GM23338 (cell line): ENCODE results near the gene BMAL1. TPM values are rescaled to one million over a fixed set of nuclear protein-coding genes. Genes with fewer than 3 reads are reported as not detected.
A peak's percentile ranks its signal among the peaks of the same experiment; 100 is the strongest.

Experiments
- ATAC-seq: fragments of 200-7000 bp; cut with Tn5 transposase; 3 replicates; pipeline ENCODE4 v1.9.1; 2020
- DNase-seq: peaks from one replicate; pipeline ENCODE4 v3.0.0-alpha.2; 2015; ENCODE audit warnings: low spot score
- H2AFZ ChIP-seq: fragments of 200-600 bp; sonication (generic); 2 replicates; pipeline ENCODE4 v1.8.0; 2016; ENCODE audit warnings: antibody characterized with exemption, mild to moderate bottlenecking, moderate library complexity
- H3F3A ChIP-seq: fragments of 200-600 bp; sonication (generic); replicated peaks from 2 replicates; pipeline ENCODE4 v1.8.0; 2017; ENCODE audit warnings: antibody characterized with exemption, mixed run types, low read depth
- H3K27ac ChIP-seq: fragments of 200-600 bp; sonication (generic); 2 replicates; pipeline ENCODE4 v1.6.1; 2016; ENCODE audit warnings: low read depth
- H3K27me3 ChIP-seq: fragments of 200-600 bp; sonication (generic); 2 replicates; pipeline ENCODE4 v1.8.0; 2016; ENCODE audit warnings: mild to moderate bottlenecking, mixed run types, moderate library complexity; ENCODE audit not compliant: insufficient read depth
- H3K36me3 ChIP-seq: fragments of 200-600 bp; sonication (generic); 2 replicates; pipeline ENCODE4 v1.8.0; 2016; ENCODE audit warnings: mild to moderate bottlenecking; ENCODE audit not compliant: insufficient read depth
- H3K4me1 ChIP-seq: fragments of 200-600 bp; sonication (generic); 2 replicates; pipeline ENCODE4 v1.8.0; 2016; ENCODE audit warnings: mild to moderate bottlenecking, moderate library complexity; ENCODE audit not compliant: insufficient read depth
- H3K4me2 ChIP-seq: fragments of 200-600 bp; sonication (generic); 2 replicates; pipeline ENCODE4 v1.7.1; 2017; ENCODE audit warnings: mixed run types
- H3K4me3 ChIP-seq: fragments of 200-600 bp; sonication (generic); 2 replicates; pipeline ENCODE4 v1.6.1; 2016; ENCODE audit warnings: mixed run types
- H3K79me2 ChIP-seq: fragments of 200-600 bp; sonication (generic); replicated peaks from 2 replicates; pipeline ENCODE4 v1.8.0; 2017; ENCODE audit warnings: mild to moderate bottlenecking; ENCODE audit not compliant: insufficient read depth
- H3K9me2 ChIP-seq: fragments of 200-600 bp; sonication (generic); 2 replicates; pipeline ENCODE4 v1.8.0; 2017; ENCODE audit not compliant: insufficient read depth
- H4K20me1 ChIP-seq: fragments of 200-600 bp; sonication (generic); replicated peaks from 2 replicates; pipeline ENCODE4 v1.8.0; 2017; ENCODE audit warnings: mild to moderate bottlenecking; ENCODE audit not compliant: insufficient read depth
- H3K27ac Mint-ChIP-seq: 2 replicates; pipeline ENCODE4 v1.8.0; 2020; ENCODE audit warnings: inconsistent platforms, mild to moderate bottlenecking, moderate library complexity, mixed read lengths
- H3K27me3 Mint-ChIP-seq: 3 replicates; pipeline ENCODE4 v1.8.0; 2022; ENCODE audit warnings: low read depth, mild to moderate bottlenecking, moderate library complexity, mixed read lengths, inconsistent platforms; ENCODE audit not compliant: insufficient read depth, poor library complexity
- H3K36me3 Mint-ChIP-seq: 3 replicates; pipeline ENCODE4 v1.8.0; 2021; ENCODE audit warnings: low read depth, mild to moderate bottlenecking, inconsistent platforms, moderate library complexity, mixed read lengths
- H3K4me1 Mint-ChIP-seq: 3 replicates; pipeline ENCODE4 v1.8.0; 2020; ENCODE audit warnings: mild to moderate bottlenecking, inconsistent platforms, mixed read lengths
- H3K4me3 Mint-ChIP-seq: 3 replicates; pipeline ENCODE4 v1.8.0; 2021; ENCODE audit warnings: moderate library complexity, mild to moderate bottlenecking, inconsistent platforms, mixed read lengths
- H3K9me3 Mint-ChIP-seq: 3 replicates; pipeline ENCODE4 v1.8.0; 2020; ENCODE audit warnings: moderate library complexity, mild to moderate bottlenecking, inconsistent platforms, mixed read lengths
- CREB1 ChIP-seq: fragments of 250-450 bp; sonication (Bioruptor Pico); IDR thresholded peaks from 2 replicates; pipeline ENCODE4 v1.5.0; 2020; ENCODE audit warnings: low read depth, mild to moderate bottlenecking, moderate library complexity
- CTCF ChIP-seq, 2 experiments: fragments of 200-600 bp in 1 of 2; sonication (generic) in 1 of 2; conservative IDR thresholded peaks; 2 replicates each; pipeline versions ENCODE4 v1.5.1 to v1.6.1; 2016 to 2017; ENCODE audit warnings: antibody characterized with exemption in 2 of 2, low read depth in 2 of 2, mild to moderate bottlenecking in 2 of 2, moderate library complexity in 1 of 2
- EZH2 ChIP-seq: fragments of 200-600 bp; sonication (generic); IDR thresholded peaks from one replicate; pipeline ENCODE4 v1.8.0; 2017; ENCODE audit warnings: antibody characterized with exemption, mild to moderate bottlenecking, low read depth; ENCODE audit not compliant: unreplicated experiment
- JUNB ChIP-seq: IDR thresholded peaks from one replicate; pipeline ENCODE4 v1.6.1; 2016; ENCODE audit warnings: antibody characterized with exemption; ENCODE audit not compliant: unreplicated experiment
- NANOG ChIP-seq: IDR thresholded peaks from 2 replicates; pipeline ENCODE4 v1.6.1; 2016; ENCODE audit warnings: antibody characterized with exemption, borderline replicate concordance
- POLR2AphosphoS5 ChIP-seq: IDR thresholded peaks from 2 replicates; pipeline ENCODE4 v1.6.1; 2016; ENCODE audit warnings: antibody characterized with exemption, low read depth
- REST ChIP-seq: IDR thresholded peaks from one replicate; pipeline ENCODE4 v1.6.1; 2018; ENCODE audit warnings: antibody characterized with exemption; ENCODE audit not compliant: unreplicated experiment
- ZNF331 ChIP-seq: fragments of 250-450 bp; sonication (Bioruptor Pico); IDR thresholded peaks from 2 replicates; pipeline ENCODE4 v1.5.0; 2020; ENCODE audit warnings: low read depth, mild to moderate bottlenecking, moderate library complexity
- polyA plus RNA-seq: library from polyadenylated mRNA; unstranded; fragments of >200 nt; fragmentation: Nextera tagmentation; extraction: Ambion mirVana; gene quantifications from 2 replicates; pipeline ENCODE4 v1.2.1, GENCODE V29; 2016
- total RNA-seq: library from RNA; depleted of rRNA; stranded (reverse); fragments of >200 nt; shearing (Covaris generic); gene quantifications from 2 replicates; pipeline ENCODE4 v1.2.3, GENCODE V29; 2014

The BMAL1 gene
- total and polyA plus RNA-seq, 2 experiments from 2014 or later, result 5.1 to 7.2 TPM

GRCh38 chr11:13260963-13261588, 16.5 kb upstream of the BMAL1 start (continued):
- TF ChIP-seq CTCF (conservative IDR thresholded peaks at IDR 0.05; ENCODE audit: low read depth in 2 of 2) (no peak), ZNF331 (no peak), POLR2AphosphoS5 (no peak), CREB1 (CRISPR knock-in tag) (no peak)

- Histone ChIP-seq H3K27me3 (no peaks in the 10 kb centered on the region), H3K27ac (no peak overlapping the region), H3K9me2 (no peaks in the 10 kb centered on the region), H2AFZ (peak overlapping the region; percentile 85; the same call in 1 of the 2 replicates), H3F3A (no peaks in the 10 kb centered on the region), H4K20me1 (no peaks in the 10 kb centered on the region), H3K4me2 (no peak overlapping the region), H3K79me2 (no peaks in the 10 kb centered on the region), H3K4me1 (peaks cover 33% of the 10 kb centered on the region), H3K4me3 (no peak overlapping the region), H3K36me3 (no peaks in the 10 kb centered on the region)
- peak; percentile 17; the same call in 2 of the 3 replicates for ATAC-seq
- Mint-ChIP-seq H3K27me3 (peaks cover 7% of the 10 kb centered on the region), H3K9me3 (no peaks in the 10 kb centered on the region), H3K36me3 (no peaks in the 10 kb centered on the region), H3K4me1 (peaks cover 33% of the 10 kb centered on the region), H3K4me3 (no peak overlapping the region), H3K27ac (no peak overlapping the region)
- no peak for DNase-seq
- TF ChIP-seq REST (no peak), NANOG (no peak), CREB1 (CRISPR knock-in tag) (no peak)
These were observed 16.0 kb upstream of the BMAL1 start for GRCh38 chr11:13261591-13262061.

GRCh38 chr11:13262096-13262495, 15.5 kb upstream of the BMAL1 start:
- Histone ChIP-seq H4K20me1 (no peaks in the 10 kb centered on the region), H3K79me2 (no peaks in the 10 kb centered on the region), H3K9me2 (no peaks in the 10 kb centered on the region), H3K4me3 (no peak overlapping the region), H3K4me2 (no peak overlapping the region), H3K27ac (no peak overlapping the region), H3F3A (no peaks in the 10 kb centered on the region), H3K36me3 (no peaks in the 10 kb centered on the region), H3K27me3 (no peaks in the 10 kb centered on the region), H2AFZ (no peak overlapping the region; the same call in 1 of the 2 replicates), H3K4me1 (peaks cover 33% of the 10 kb centered on the region)
- no peak for ATAC-seq
- DNase-seq, result no peak
- H3K27me3 Mint-ChIP-seq, result peaks cover 7% of the 10 kb centered on the region
- H3K9me3 Mint-ChIP-seq, result no peaks in the 10 kb centered on the region
- H3K27ac Mint-ChIP-seq, result no peak overlapping the region
- no peak overlapping the region for H3K4me3 Mint-ChIP-seq
- no peaks in the 10 kb centered on the region for H3K36me3 Mint-ChIP-seq
- peaks cover 33% of the 10 kb centered on the region for H3K4me1 Mint-ChIP-seq
- TF ChIP-seq ZNF331 (no peak), CTCF (conservative IDR thresholded peaks at IDR 0.05; ENCODE audit: low read depth in 2 of 2) (no peak), JUNB (no peak), CREB1 (CRISPR knock-in tag) (no peak), NANOG (no peak), EZH2 (no peak)
